Activated CD8-positive, alpha-beta memory T cell treated with anti-CD3 and anti-CD28 coated beads for 24 hours (primary cell): ENCODE measurements around the gene VAMP2.

Experiments
- DNase-seq: peaks from one replicate; pipeline ENCODE4 v3.0.0-alpha.2; 2020

VAMP2 gene

GRCh38 chr17:8141741-8142140 lies 21.0 kb downstream of the VAMP2 start:
- DNase-seq: no peak

GRCh38 chr17:8141045-8141444 lies 21.7 kb downstream of the VAMP2 start:
- no peak for DNase-seq

- no peak for DNase-seq
Observed at GRCh38 chr17:8140065-8141029, 22.4 kb downstream of the VAMP2 start.

GRCh38 chr17:8138672-8139371 lies 23.9 kb downstream of the VAMP2 start:
- DNase-seq: peak; percentile 100

GRCh38 chr17:8138374-8138671 lies 24.4 kb downstream of the VAMP2 start:
- DNase-seq: no peak

DNA sequence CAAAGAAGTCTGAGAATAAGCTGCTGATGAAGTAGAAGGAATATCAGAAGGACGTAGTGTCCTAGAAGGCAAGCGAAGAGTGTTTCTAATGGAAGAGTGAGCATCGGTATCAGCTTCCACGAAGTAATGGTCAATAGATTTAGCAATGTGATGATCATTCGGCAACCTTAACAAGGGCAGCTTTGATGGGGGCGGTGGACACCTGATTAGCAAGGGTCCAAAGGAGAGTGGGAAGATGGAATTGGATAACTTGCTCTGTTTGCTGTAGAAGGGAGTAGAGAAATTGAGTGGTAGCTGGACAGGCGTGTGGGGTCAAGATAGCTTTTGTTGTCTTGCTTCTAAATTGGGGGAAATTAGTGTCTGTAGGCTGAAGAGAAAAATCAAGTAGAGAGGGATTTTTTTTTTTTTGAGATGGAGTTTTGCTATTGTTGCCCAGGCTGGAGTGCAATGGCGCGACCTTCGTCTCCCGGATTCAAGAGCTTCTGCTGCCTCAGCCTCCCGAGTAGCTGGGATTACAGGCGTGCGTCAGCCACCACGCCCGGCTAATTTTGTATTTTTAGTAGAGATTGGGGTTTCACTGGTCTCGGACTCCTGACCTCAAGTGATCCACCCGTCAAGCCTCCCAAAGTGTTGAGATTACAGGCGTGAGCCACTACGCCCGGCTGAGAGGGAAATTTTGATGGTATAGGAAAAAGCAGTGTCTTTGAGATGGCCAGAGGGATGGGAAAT lies 24.9 kb downstream of the VAMP2 start:
- DNase-seq: no peak

- DNase-seq: no peak
Observed at GRCh38 chr17:8133941-8134340, 28.8 kb downstream of the VAMP2 start.

GRCh38 chr17:8133399-8133798 lies 29.3 kb downstream of the VAMP2 start:
- no peak for DNase-seq

DNA sequence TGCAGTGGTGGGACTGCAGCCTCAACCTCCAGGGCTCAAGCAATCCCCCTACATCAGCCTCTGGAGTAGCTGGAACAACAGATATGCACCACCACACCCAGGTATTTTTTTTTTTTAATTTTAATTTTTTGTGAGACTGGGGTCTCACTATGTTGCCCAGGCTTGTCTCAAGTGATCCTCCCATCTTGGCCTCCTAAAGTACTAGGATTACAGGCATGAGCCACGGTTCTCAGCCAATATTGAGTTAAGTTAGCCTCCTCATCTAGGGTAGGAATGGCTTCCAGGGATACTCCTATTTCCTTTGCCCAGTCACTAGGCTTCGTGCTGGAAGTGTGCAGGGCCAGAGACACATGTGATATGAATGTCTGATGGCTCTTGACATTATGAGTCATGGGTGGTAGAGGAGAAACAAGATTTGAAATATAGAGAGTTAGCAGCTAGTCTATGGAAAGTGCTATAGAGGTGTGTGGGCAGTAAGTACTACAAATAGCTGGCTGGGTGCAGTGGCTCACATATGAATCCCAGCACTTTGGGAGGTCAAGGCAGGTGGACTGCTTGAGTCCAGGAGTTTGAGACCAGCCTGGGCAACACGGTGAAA lies 30.8 kb downstream of the VAMP2 start:
- DNase-seq: no peak

- no peak for DNase-seq
Observed at GRCh38 chr17:8128125-8128784, 34.5 kb downstream of the VAMP2 start.

DNA sequence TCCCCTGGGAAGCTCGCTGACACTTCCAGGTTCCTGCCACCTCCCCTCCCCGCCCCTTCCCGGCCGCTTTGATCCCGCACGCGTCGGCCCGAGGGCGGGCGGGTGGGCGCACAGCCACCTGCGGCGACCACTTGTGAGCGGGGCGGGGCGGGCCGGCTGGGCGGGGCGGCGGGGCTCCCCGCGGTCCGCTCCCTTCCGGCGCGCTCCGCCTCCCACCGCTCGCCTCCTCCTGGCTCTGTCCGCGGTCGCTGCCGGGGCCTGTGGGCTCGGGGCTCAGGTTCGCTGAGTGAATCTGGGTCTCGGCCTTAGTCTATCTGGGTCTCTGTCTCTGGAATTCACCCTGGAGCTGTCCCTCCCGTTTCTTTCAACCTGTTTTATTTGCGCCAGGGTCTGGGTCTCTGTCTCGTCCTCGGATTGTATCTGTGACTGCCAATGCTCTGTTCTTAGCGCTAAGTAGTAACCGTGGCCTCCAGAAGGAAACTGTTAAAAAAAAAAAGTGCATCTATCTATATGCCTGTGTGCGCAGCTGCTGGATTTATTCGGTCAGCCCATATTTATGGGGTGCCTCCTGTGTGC lies 36.2 kb downstream of the VAMP2 start:
- DNase-seq: peak; percentile 84

DNA sequence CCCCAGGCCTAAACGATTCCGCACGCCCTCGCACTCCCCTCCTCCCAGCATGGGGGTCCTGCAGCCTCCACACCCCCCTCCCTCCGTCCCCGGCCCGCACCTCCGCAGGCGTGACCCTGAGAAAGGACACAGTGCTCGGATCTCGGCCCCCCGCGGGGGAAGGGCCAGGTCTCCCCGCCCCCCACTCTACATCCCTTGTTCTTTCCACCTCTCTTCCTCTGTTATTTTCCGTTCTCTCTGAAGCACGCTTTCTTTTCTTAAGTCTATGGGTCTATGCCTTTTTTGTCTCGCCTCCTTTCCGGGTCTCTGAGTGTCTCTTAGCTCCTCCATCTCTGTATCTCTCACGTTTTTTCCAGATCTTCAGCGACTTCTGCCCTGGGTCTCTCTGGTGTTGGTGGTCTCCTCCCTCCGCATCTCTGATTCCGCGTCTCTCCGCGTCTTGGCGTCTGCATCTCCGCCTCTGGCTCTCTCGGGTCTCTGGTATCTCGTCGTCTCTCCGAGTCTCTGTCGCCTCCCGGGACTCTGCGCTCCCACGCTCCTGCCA lies 36.7 kb downstream of the VAMP2 start:
- peak; percentile 81 for DNase-seq

DNA sequence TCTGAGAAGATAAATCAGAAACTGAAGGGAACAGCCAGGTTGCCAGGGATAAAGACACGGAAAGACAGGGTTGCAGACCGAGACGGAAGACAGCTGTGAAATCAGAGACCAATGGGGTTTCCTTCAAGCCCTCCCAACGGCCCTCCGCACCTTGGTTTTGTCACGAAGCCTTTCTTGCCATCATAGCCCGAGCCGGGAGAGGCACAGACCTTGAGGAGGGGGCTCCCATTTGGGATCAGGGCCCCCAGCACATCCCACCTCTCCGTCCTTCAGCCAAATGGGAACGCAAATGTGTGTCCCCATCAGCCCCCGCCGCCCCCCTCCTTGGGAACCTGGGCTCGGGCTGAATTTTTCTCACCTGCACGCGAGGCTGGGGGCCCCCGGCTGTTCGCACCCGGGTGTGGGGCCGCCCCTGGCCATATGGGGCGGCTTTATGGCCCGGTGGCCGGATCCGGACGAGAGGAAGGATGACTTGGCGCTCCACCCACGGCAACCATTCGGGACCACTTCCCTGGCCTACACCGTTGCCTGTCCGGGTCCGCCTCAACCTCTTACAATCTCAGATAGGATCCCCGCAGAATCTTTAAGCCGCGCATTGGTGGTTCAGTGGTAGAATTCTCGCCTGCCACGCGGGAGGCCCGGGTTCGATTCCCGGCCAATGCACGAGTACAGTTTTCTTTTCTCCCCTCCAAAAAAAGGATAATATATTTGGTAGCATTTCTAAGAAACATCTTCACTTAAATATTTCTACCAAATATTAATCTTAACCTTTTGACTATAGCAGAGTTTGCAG lies 37.4 kb downstream of the VAMP2 start:
- DNase-seq: peak; percentile 100

DNA sequence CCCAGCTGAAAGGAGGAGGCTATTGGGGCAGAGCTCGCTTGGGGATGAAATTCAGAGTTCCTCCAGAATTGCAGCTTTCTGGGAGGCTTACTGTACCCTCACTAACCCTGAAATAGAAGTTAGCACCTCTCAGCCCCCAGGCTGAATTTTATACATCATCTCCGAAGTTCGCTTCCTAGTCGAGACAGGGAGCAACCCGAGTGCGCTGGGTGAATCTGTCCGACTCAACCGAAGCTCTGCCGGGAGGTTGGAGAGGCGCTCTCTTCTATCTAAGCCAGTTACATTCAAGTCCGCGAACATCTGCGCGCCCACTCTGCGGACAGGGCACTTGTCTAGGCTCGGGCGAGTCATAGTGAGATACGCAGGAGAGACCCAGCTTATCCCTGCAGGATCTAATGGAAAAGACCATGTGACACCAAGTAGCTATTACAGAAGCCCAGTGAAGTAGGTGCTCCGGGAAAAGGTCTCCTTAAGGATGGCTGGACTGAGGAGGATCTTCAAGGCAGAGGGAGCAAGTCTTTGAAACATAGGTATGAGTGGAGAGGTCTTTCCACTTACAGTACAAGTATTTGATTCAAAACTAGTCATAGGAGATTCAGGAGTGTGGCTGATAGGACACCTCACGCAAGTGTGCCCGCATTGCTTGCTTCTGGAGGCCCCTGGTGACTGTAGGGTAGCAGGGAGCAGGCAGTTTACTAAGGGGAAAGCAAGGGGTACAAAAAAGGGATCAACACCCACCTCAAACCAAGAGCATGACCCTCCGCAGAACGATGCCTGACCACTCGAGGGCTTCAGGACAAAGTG lies 38.2 kb downstream of the VAMP2 start:
- DNase-seq: peak; percentile 71

DNA sequence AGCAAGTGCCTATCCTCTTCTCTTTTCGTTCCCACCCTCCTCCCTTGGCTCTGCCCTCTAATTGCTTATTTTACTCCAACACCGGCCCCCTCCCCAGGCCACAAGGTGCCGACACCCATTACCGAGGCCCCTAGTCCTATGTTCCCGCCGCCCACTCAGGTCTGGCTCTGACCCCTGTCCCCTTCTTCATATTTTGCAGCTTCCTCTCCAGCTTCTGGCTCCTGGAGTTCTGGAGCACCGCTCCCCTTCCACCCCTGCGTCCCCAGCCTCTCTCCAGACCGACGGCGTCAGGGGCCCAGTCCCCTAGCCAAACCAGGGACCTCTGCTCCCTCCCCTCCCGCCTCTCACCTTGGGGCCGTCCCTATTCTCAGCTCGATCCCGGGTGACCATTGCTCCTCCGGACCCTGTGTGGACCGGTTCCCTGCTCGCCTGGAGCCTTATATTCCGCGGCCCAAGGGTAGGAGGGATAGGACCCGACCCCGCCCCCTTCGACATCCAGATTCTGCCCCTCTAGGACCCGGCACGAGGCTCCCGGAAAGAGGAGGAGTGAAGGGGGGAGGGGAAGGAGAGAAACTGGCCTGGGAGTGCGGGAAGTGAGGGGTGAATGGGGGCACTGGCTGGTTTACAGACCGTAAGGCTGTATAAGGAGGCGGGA lies 38.9 kb downstream of the VAMP2 start, which contains the start of gene HES7:
TSS of gene HES7 (minus strand) at position 412 of the 655 bp plus-strand sequence. CDS start at position 390, 22 bp downstream.
- peak; percentile 70 for DNase-seq

GRCh38 chr17:8122924-8123694 lies 39.6 kb downstream of the VAMP2 start:
- peak; percentile 82 for DNase-seq

- peak; percentile 63 for DNase-seq
Observed at GRCh38 chr17:8122422-8122923, 40.3 kb downstream of the VAMP2 start.

GRCh38 chr17:8121681-8122421 lies 40.9 kb downstream of the VAMP2 start:
- peak; percentile 84 for DNase-seq
